H9 (cell line): ENCODE results near the gene FRRS1L. TPM values are rescaled to one million over a fixed set of nuclear protein-coding genes. Genes with fewer than 3 reads are reported as not detected.

Experiments used
- DNase-seq: peaks from one replicate; pipeline ENCODE4 v3.0.0-alpha.2; 2017
- H2AFZ ChIP-seq: one replicate; pipeline ENCODE4 v1.6.1; 2013; ENCODE audit warnings: mild to moderate bottlenecking, low read length, control low read depth, moderate library complexity
- H2AK5ac ChIP-seq: 2 replicates; pipeline ENCODE4 v1.6.1; 2013; ENCODE audit warnings: low read length, control low read depth, mixed read lengths; ENCODE audit not compliant: insufficient read length
- H2BK120ac ChIP-seq: one replicate; pipeline ENCODE4 v1.6.1; 2013; ENCODE audit warnings: low read depth, mild to moderate bottlenecking, low read length, control low read depth, inconsistent platforms; ENCODE audit not compliant: poor library complexity, severe bottlenecking
- H2BK12ac ChIP-seq: 2 replicates; pipeline ENCODE4 v1.6.1; 2013; ENCODE audit warnings: low read length, control low read depth, mixed read lengths, low read depth; ENCODE audit not compliant: insufficient read length
- H2BK15ac ChIP-seq: 2 replicates; pipeline ENCODE4 v1.6.1; 2013; ENCODE audit warnings: low read depth, low read length, control low read depth
- H2BK20ac ChIP-seq: one replicate; pipeline ENCODE4 v1.6.1; 2013; ENCODE audit warnings: low read depth, mild to moderate bottlenecking, low read length, control low read depth, inconsistent platforms; ENCODE audit not compliant: poor library complexity, severe bottlenecking
- H2BK5ac ChIP-seq: 2 replicates; pipeline ENCODE4 v1.6.1; 2013; ENCODE audit warnings: low read length, control low read depth, mixed read lengths; ENCODE audit not compliant: insufficient read length
- H3K14ac ChIP-seq: 2 replicates; pipeline ENCODE4 v1.6.1; 2013; ENCODE audit warnings: low read length, control low read depth; ENCODE audit not compliant: insufficient read depth
- H3K18ac ChIP-seq: 2 replicates; pipeline ENCODE4 v1.6.1; 2013; ENCODE audit warnings: low read depth, mild to moderate bottlenecking, mixed read lengths, low read length, control low read depth; ENCODE audit not compliant: insufficient read length
- H3K23ac ChIP-seq: 2 replicates; pipeline ENCODE4 v1.6.1; 2013; ENCODE audit warnings: low read length, control low read depth, mixed read lengths, low read depth; ENCODE audit not compliant: insufficient read length
- H3K23me2 ChIP-seq: 2 replicates; pipeline ENCODE4 v1.6.1; 2013; ENCODE audit warnings: low read depth, mild to moderate bottlenecking, mixed read lengths, low read length, control low read depth; ENCODE audit not compliant: insufficient read length, poor library complexity, severe bottlenecking
- H3K27ac ChIP-seq: 2 replicates; pipeline ENCODE4 v1.5.1; 2013; ENCODE audit warnings: low read length, control low read depth, mixed read lengths, low read depth; ENCODE audit not compliant: insufficient read length
- H3K27me3 ChIP-seq: 2 replicates; pipeline ENCODE4 v1.6.1; 2013; ENCODE audit warnings: low read length, control low read depth, inconsistent platforms; ENCODE audit not compliant: insufficient read depth
- H3K4ac ChIP-seq: 2 replicates; pipeline ENCODE4 v1.6.1; 2013; ENCODE audit warnings: low read depth, mild to moderate bottlenecking, control low read depth, inconsistent platforms, low read length, moderate library complexity
- H3K4me1 ChIP-seq: 2 replicates; pipeline ENCODE4 v1.6.1; 2013; ENCODE audit warnings: low read length, control low read depth, inconsistent platforms; ENCODE audit not compliant: insufficient read depth
- H3K4me2 ChIP-seq: 2 replicates; pipeline ENCODE4 v1.6.1; 2013; ENCODE audit warnings: low read length, control low read depth, mixed read lengths; ENCODE audit not compliant: insufficient read length, insufficient read depth
- H3K56ac ChIP-seq: 2 replicates; pipeline ENCODE4 v1.6.1; 2013; ENCODE audit warnings: low read depth, mild to moderate bottlenecking, mixed read lengths, low read length, control low read depth; ENCODE audit not compliant: insufficient read length
- H3K79me1 ChIP-seq: 2 replicates; pipeline ENCODE4 v1.6.1; 2013; ENCODE audit warnings: low read depth, mild to moderate bottlenecking, moderate library complexity, low read length, control low read depth, inconsistent platforms; ENCODE audit not compliant: insufficient read depth, poor library complexity, severe bottlenecking
- H3K79me2 ChIP-seq: 2 replicates; pipeline ENCODE4 v1.6.1; 2013; ENCODE audit warnings: low read length, control low read depth, inconsistent platforms; ENCODE audit not compliant: insufficient read depth
- H3K9ac ChIP-seq: 2 replicates; pipeline ENCODE4 v1.6.1; 2013; ENCODE audit warnings: low read length, control low read depth, mixed read lengths; ENCODE audit not compliant: insufficient read length; ENCODE audit errors: extremely low read depth
- H3K9me3 ChIP-seq: one replicate; pipeline ENCODE4 v1.6.1; 2013; ENCODE audit warnings: low read depth, low read length, inconsistent platforms; ENCODE audit not compliant: control insufficient read depth
- H3T11ph ChIP-seq: one replicate; pipeline ENCODE4 v1.6.1; 2013; ENCODE audit warnings: mild to moderate bottlenecking, low read length, control low read depth, inconsistent platforms
- H4K20me1 ChIP-seq: one replicate; pipeline ENCODE4 v1.6.1; 2013; ENCODE audit not compliant: control insufficient read depth, insufficient read length, insufficient read depth
- H4K5ac ChIP-seq: 2 replicates; pipeline ENCODE4 v1.6.1; 2013; ENCODE audit warnings: low read depth, mild to moderate bottlenecking, mixed read lengths, low read length, control low read depth; ENCODE audit not compliant: insufficient read length
- H4K8ac ChIP-seq: replicated peaks from 2 replicates; pipeline ENCODE4 v1.6.1; 2013; ENCODE audit warnings: low read length, control low read depth, mixed read lengths, low read depth; ENCODE audit not compliant: insufficient read length
- H4K91ac ChIP-seq: 2 replicates; pipeline ENCODE4 v1.6.1; 2013; ENCODE audit warnings: low read depth, mild to moderate bottlenecking, moderate library complexity, mixed read lengths, low read length, control low read depth; ENCODE audit not compliant: insufficient read length
- H3K27ac Mint-ChIP-seq, 3 experiments: 2 replicates in 2 of 3; 3 replicates in 1 of 3; pipeline ENCODE4 v1.8.0; 2020 to 2021; ENCODE audit warnings: mixed read lengths in 3 of 3, mild to moderate bottlenecking in 1 of 3, moderate library complexity in 1 of 3
- H3K27me3 Mint-ChIP-seq: 2 replicates; pipeline ENCODE4 v1.8.0; 2021; ENCODE audit warnings: low read depth, mild to moderate bottlenecking, moderate library complexity, mixed read lengths
- H3K36me3 Mint-ChIP-seq, 3 experiments: 2 replicates in 2 of 3; 3 replicates in 1 of 3; pipeline ENCODE4 v1.8.0; 2020 to 2021; ENCODE audit warnings: low read depth in 3 of 3, mixed read lengths in 3 of 3; ENCODE audit not compliant: insufficient read depth in 1 of 3
- H3K4me1 Mint-ChIP-seq, 2 experiments: 2 replicates each; pipeline ENCODE4 v1.8.0; 2020; ENCODE audit warnings: mixed read lengths in 2 of 2
- H3K4me3 Mint-ChIP-seq, 2 experiments: 2 replicates in 1 of 2; 3 replicates in 1 of 2; pipeline ENCODE4 v1.8.0; 2020 to 2021; ENCODE audit warnings: mild to moderate bottlenecking in 2 of 2, mixed read lengths in 2 of 2, moderate library complexity in 1 of 2
- H3K9me3 Mint-ChIP-seq, 2 experiments: 2 replicates in 1 of 2; 3 replicates in 1 of 2; pipeline ENCODE4 v1.8.0; 2020; ENCODE audit warnings: mild to moderate bottlenecking in 2 of 2, mixed read lengths in 2 of 2, moderate library complexity in 1 of 2
- CTCF ChIP-seq: fragments of 200-600 bp; sonication (generic); conservative IDR thresholded peaks from 3 replicates; pipeline ENCODE4 v1.8.0; 2021; ENCODE audit warnings: antibody characterized with exemption, mild to moderate bottlenecking
- WGBS: extraction: QIAGEN DNeasy Blood & Tissue Kit; methylation state at CpG from one replicate; pipeline ENCODE4 v1.1.7; 2013; ENCODE audit warnings: missing lambda C conversion rate, low lambda C conversion rate, mixed read lengths; ENCODE audit not compliant: insufficient read length; ENCODE audit errors: extremely low coverage; 5-methylcytosine and 5-hydroxymethylcytosine counted together
- total RNA-seq: library from RNA; stranded (reverse); gene quantifications from 2 replicates; pipeline ENCODE4 v1.2.1, GENCODE V29; 2021

Gene FRRS1L
- total RNA-seq, 1 experiment from 2014 or later, result 3.3 TPM

GRCh38 chr9:109092587-109092986 is 74.5 kb downstream of the FRRS1L start:
- H3K56ac ChIP-seq, result no peak overlapping the region
- no peak overlapping the region for H3K23ac ChIP-seq
- H3K4me2 ChIP-seq, result no peak overlapping the region
- no peak overlapping the region for H2BK12ac ChIP-seq
- no peak overlapping the region for H3K4ac ChIP-seq
- H4K5ac ChIP-seq, result no peak overlapping the region
- H3K4me1 ChIP-seq, result no peaks in the 10 kb centered on the region
- no CpG with 5 or more reads among the region's 1 CpG for WGBS
- no peak overlapping the region for H2AK5ac ChIP-seq
- Mint-ChIP-seq H3K27ac (peak overlapping the region in 2 of 3 experiments; percentile 15 to 69; a peak in 4 of 7 replicates), H3K9me3 (no peaks in the 10 kb centered on the region), H3K4me3 (no peak overlapping the region), H3K4me1 (peaks cover 4 to 5% of the 10 kb centered on the region in 2 experiments; a peak in 2 of 4 replicates), H3K27me3 (no peaks in the 10 kb centered on the region), H3K36me3 (peaks cover 13 to 57% (median 57%) of the 10 kb centered on the region in 3 experiments; a peak in 6 of 7 replicates)
- H2BK15ac ChIP-seq, result no peak overlapping the region
- no peaks in the 10 kb centered on the region for H3K9me3 ChIP-seq
- H2BK120ac ChIP-seq, result no peak overlapping the region
- H3K79me1 ChIP-seq, result peaks cover 6% of the 10 kb centered on the region
- H3K18ac ChIP-seq, result no peak overlapping the region
- no peak for DNase-seq
- H3K27ac ChIP-seq, result no peak overlapping the region
- TF ChIP-seq CTCF, result no peak
- no peak overlapping the region for H2AFZ ChIP-seq
- H3K14ac ChIP-seq, result no peak overlapping the region
- no peak overlapping the region for H4K8ac ChIP-seq
- H3K9ac ChIP-seq, result no peak overlapping the region
- H3K79me2 ChIP-seq, result peaks cover 10% of the 10 kb centered on the region; the same call in 1 of the 2 replicates
- H3K27me3 ChIP-seq, result no peaks in the 10 kb centered on the region
- no peak overlapping the region for H2BK5ac ChIP-seq
- peaks cover 5% of the 10 kb centered on the region for H4K20me1 ChIP-seq
- H4K91ac ChIP-seq, result no peak overlapping the region
- no peaks in the 10 kb centered on the region for H3K23me2 ChIP-seq
- H2BK20ac ChIP-seq, result no peak overlapping the region
- no peak overlapping the region for H3T11ph ChIP-seq
